BJ (cell line): Measurements from ENCODE around the gene BMF. TPM values are rescaled to one million over a fixed set of nuclear protein-coding genes. Genes with fewer than 3 reads are reported as not detected.

Source experiments
- CTCF ChIA-PET: fragments of 350-600 bp; formaldehyde crosslinking; extraction: SDS; loops from one replicate; lab custom pipeline; 2021; ENCODE audit warnings: antibody characterized with exemption, inconsistent platforms; lab: Yijun Ruan, JAX
- POLR2A ChIA-PET: fragments of 300-600 bp; sonication (Branson Sonifier 250); formaldehyde crosslinking; extraction: SDS; loops from one replicate; lab custom pipeline; 2021; ENCODE audit warnings: antibody characterized with exemption; lab: Charles Lee
- DNase-seq: peaks from one replicate; pipeline ENCODE4 v3.0.0-alpha.2; 2011; ENCODE audit warnings: low read depth
- H3K27me3 ChIP-seq: 2 replicates; pipeline ENCODE4 v1.6.0; 2011; ENCODE audit warnings: low read length; ENCODE audit not compliant: control insufficient read depth, insufficient read depth
- H3K36me3 ChIP-seq: 2 replicates; pipeline ENCODE4 v1.5.1; 2011; ENCODE audit warnings: low read length; ENCODE audit not compliant: control insufficient read depth, insufficient read depth
- H3K4me3 ChIP-seq: 2 replicates; pipeline ENCODE4 v1.5.1; 2011; ENCODE audit warnings: low read depth, mild to moderate bottlenecking, control low read depth, low read length
- polyA plus RNA-seq: library from polyadenylated mRNA; depleted of rRNA; stranded (reverse); fragments of >200 nt; gene quantifications from 2 replicates; pipeline ENCODE4 v1.2.3, GENCODE V29; 2011
- TF ChIP-seq, protein P1 (sequence below): IDR thresholded peaks from 2 replicates; pipeline ENCODE4 v1.5.1; 2011; ENCODE audit warnings: low read depth, mild to moderate bottlenecking, control low read depth, inconsistent platforms, low read length, moderate library complexity; ENCODE audit not compliant: insufficient read depth

The BMF gene
- polyA plus RNA-seq, 1 experiment, result 8.3 TPM

DNA sequence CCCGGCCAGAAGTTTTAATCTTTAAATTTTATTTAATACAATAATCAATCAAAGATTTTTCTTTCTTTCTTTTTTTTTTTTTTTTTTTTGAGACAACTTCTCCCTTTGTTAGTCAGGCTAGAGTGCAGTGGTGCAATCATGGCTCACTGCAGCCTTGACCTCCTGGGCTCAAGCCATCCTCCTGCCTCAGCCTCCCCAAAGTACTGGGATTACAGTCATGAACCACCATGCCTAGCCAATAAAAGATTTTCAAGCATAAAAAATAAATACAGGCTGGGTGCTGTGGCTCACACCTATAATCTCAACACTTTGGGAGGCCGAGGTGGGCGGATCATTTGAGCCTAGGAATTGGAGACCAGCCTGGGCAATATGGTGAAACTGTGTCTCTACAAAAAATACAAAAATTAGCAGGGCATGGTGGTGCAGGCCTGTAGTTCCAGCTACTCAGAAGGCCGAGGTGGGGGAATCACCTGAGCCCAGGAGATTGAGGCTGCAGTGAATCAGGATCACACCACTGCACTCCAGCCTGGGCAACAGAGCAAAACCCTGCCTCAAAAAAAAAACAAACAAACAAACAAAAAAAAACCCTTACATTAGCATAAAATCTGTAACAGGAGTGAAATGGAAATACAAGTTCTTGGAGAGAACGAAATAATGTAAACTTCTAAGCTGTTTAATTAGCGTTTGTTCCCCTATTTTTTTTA lies 40.6 kb downstream of the BMF start:
- Histone ChIP-seq H3K36me3 (no peaks in the 10 kb centered on the region), H3K4me3 (no peak overlapping the region), H3K27me3 (no peaks in the 10 kb centered on the region)
- no peak for DNase-seq
- ChIA-PET POLR2A (no interaction called here), CTCF (no interaction called here)
- TF ChIP-seq, protein P1, sequence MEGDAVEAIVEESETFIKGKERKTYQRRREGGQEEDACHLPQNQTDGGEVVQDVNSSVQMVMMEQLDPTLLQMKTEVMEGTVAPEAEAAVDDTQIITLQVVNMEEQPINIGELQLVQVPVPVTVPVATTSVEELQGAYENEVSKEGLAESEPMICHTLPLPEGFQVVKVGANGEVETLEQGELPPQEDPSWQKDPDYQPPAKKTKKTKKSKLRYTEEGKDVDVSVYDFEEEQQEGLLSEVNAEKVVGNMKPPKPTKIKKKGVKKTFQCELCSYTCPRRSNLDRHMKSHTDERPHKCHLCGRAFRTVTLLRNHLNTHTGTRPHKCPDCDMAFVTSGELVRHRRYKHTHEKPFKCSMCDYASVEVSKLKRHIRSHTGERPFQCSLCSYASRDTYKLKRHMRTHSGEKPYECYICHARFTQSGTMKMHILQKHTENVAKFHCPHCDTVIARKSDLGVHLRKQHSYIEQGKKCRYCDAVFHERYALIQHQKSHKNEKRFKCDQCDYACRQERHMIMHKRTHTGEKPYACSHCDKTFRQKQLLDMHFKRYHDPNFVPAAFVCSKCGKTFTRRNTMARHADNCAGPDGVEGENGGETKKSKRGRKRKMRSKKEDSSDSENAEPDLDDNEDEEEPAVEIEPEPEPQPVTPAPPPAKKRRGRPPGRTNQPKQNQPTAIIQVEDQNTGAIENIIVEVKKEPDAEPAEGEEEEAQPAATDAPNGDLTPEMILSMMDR, result no peak

DNA sequence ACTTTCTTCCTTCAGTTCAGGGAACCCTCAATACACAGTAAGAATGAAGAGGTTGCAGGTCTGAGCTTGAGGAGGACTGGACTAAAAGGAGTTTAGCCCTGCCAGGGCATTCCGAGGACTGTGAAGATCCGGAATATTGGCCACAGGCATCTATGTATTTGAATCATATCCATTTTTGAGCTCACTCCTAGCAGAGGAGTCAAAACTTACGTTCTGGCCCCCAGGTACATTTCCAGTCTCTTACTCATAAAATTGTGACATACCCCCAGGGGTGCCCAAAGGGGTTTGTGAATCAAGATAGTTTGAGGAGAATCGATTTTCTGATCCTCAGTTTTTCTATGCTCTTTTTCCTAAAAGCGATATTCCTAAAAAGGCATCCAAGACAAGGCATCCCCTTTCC lies 42.1 kb downstream of the BMF start:
- ChIA-PET POLR2A (no interaction called here), CTCF (interaction anchor here (0.9 kb wide), 1 partner anchor 14 kb away, joined by 3 read pairs; no protein-coding TSS in a partner anchor)
- Histone ChIP-seq H3K27me3 (no peaks in the 10 kb centered on the region), H3K4me3 (no peak overlapping the region), H3K36me3 (no peaks in the 10 kb centered on the region)
- TF ChIP-seq, protein P1, result no peak
- DNase-seq, result no peak

DNA sequence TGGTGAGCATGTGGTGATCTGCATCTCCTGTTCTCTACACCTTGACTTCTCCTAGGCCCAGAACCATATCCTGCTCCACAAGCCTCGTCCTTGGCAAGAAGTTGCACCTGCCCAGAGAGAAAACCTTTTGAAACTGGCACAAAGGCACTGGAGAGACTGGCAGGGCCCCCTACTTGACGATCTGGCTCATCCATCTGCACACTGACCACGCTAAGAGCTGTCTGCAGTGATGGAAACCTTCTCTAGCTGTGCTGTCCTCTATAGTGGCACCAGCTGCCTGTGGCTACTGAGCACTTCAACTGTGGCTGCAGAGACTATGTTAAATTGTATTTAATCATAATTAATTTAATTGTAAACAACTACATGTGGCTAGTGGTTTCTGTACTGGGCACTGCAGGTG lies 43.5 kb downstream of the BMF start:
- ChIA-PET CTCF (no interaction called here), POLR2A (no interaction called here)
- no peak for DNase-seq
- Histone ChIP-seq H3K36me3 (no peaks in the 10 kb centered on the region), H3K27me3 (no peaks in the 10 kb centered on the region), H3K4me3 (no peak overlapping the region)
- TF ChIP-seq, protein P1, result no peak

DNA sequence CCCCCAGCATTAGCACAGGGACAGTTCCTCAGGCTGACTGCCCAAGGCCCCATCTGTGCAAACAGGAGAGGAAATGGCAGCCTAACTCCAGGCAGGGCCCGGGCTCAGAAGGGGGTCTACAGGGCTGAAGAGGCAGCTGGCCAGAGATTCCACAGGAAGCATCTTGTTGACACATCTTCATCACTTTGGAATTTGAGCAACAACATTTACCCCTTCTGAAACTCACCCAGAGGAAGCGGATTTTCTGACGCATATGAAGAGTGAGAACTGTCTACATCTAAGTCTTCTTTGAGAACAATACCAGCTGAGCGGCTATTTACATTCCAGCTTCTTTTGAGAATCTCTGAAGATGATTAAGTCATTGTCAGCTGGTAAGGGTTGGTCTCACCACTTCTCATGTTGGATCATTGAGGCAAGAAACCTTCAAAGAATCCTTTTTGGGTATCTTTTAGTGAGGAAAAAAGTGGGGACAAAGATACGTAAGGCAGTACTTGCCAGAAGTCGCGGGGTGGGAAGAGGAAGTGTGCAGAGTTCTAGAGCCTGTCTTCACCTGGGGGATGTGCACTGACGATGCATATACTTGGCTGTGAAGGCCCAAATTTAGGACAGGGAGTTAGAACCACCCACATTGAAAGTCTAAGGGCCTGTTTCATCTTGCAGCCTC lies 44.3 kb downstream of the BMF start:
- POLR2A ChIA-PET, result no interaction called here
- CTCF ChIA-PET, result interaction anchor here (1.2 kb wide), 1 partner anchor 8 kb away, joined by 3 read pairs; no protein-coding TSS in a partner anchor
- Histone ChIP-seq H3K36me3 (no peaks in the 10 kb centered on the region), H3K27me3 (no peaks in the 10 kb centered on the region), H3K4me3 (no peak overlapping the region)
- TF ChIP-seq, protein P1, result no peak
- DNase-seq, result no peak

DNA sequence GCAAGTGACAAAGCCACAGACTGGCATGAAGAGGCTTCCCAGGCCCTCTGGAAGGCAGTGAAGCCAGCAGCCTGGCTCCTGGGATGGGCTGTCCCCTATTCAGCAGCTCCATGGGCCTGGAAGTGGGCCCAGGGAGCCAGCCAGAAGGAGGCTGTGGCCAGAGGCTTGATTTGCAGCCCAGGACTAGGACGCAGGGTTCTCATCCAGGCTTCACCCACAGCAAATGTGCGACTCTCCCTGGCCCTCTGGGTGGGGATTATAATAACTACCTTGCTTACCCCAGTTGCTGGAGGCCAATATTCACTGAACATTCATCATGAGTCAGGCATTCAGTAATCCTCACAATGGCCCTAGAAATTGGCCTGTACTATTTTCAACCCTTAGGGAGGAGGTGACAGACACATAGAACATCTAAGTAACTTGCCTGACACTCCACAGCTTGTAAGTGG lies 45.1 kb downstream of the BMF start:
- Histone ChIP-seq H3K36me3 (no peaks in the 10 kb centered on the region), H3K27me3 (no peaks in the 10 kb centered on the region), H3K4me3 (no peak overlapping the region)
- DNase-seq, result no peak
- POLR2A ChIA-PET, result no interaction called here
- TF ChIP-seq, protein P1, result no peak
- CTCF ChIA-PET, result interaction anchor here (1.2 kb wide), 1 partner anchor 8 kb away, joined by 3 read pairs; no protein-coding TSS in a partner anchor
